Fibroblast of skin of back (primary cell): ENCODE measurements around the gene SLC66A1.

Experiments used
- DNase-seq: peaks from one replicate; pipeline ENCODE4 v3.0.0-alpha.2; 2013

The SLC66A1 gene

GRCh38 chr1:19343617-19344350 is 31.7 kb downstream of the SLC66A1 start:
- no peak for DNase-seq

DNA sequence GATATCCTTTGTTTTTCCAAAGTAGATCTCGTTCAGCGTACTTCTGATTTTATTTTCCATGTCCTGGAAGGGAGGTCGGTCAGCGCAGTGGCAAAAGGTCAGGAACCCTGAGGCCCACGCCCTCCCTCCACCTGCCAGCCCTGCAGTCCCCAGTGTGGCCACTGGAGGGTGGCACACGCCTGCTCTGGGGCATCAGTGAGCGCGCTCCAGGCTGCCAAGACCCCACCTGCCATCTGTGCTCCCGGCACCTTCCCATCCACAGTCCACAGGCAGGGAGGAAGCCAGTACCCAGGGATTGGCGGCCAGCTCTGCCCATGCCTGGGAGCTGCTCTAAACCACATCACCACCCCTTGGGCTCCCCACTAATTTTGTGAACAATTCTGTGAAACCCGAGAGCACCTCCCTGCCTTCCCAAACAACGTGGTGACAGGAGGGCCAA is 32.3 kb downstream of the SLC66A1 start:
- peak; percentile 28 for DNase-seq

- DNase-seq, result no peak
These were observed 32.7 kb downstream of the SLC66A1 start for GRCh38 chr1:19344831-19345230.

DNA sequence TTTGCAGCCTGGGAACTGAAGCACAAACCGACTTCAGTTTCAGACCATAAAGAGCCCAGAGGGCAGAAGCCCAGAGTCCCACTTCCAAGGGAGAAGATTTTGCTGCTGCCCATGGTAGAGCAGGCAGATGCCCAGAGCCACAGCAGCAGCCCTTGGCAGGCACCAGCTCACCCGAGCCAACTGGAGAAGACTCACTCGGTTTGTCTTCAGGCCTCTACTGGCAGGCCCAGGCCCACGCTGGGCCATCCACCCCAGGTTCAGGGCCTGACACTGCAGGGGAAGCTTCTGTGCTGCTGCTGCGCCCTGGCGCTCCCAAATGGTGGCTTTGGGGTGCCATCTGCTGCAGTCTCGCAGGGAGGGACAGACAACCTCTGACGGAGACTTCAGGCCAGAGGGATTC is 33.3 kb downstream of the SLC66A1 start:
- DNase-seq, result no peak

DNA sequence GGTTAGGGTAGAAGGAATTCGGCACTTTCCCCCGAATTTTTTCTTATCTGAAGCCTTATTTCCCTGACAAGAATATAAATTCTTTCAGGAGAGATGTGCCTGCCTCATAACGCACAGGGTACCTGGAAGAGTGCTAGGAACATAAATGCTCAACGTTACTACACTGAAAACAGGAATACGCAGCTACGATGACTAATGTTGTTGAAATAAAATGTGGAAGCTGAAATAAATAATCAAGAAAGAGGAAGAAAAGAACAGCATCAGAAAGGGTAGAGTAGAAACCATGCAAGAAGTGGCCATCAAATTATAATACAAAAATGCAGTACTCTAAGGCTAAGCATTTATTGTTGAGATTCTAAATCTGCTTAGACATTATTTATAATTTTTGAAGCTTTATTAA is 33.9 kb downstream of the SLC66A1 start:
- DNase-seq, result no peak

- no peak for DNase-seq
These were observed 35.5 kb downstream of the SLC66A1 start for GRCh38 chr1:19347533-19348172.

DNA sequence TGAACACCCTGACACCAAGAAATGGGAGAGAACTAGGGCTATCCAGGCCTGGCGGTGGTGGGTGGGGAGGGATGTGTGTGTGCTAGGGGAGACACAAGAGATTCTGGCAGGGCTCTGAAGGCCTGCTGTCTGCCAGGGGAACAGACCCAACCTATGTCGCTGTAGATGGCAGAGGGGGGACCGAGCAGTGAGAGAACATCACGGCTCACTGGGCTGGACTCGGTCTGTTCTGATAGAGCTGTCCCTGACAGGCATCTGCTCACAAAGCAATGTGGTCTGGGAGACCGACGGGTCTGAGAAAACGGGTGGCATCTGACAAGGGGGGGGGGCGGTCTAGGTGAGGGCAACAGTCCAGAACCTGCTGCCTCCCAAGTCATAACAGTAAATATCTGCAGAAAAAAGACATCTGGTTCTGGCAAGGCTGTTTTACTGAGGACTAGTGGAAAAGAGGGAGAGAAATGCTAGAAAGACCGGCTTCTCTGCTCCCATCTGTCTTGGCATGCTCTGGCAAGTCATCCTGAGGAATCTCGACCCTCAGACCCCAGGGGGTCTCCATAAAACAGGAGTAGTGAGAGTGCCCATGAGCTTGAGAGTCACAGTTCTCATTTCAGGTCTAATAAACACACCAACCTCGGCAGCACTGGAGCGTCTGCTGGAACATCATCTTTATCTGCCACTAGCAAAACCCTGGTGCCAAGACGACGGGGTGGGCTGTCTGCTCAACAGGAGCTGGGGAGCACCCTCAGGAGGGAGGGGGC is 36.5 kb downstream of the SLC66A1 start:
- DNase-seq, result no peak

- DNase-seq, result no peak
These were observed 37.9 kb downstream of the SLC66A1 start for GRCh38 chr1:19349999-19350398.

- DNase-seq, result no peak
These were observed 38.4 kb downstream of the SLC66A1 start for GRCh38 chr1:19350566-19350965.

- no peak for DNase-seq
These were observed 39.7 kb downstream of the SLC66A1 start for GRCh38 chr1:19351873-19352272.

- DNase-seq, result no peak
These were observed 40.7 kb downstream of the SLC66A1 start for GRCh38 chr1:19352839-19353238.

- DNase-seq, result no peak
These were observed 41.5 kb downstream of the SLC66A1 start for GRCh38 chr1:19353596-19353995.

DNA sequence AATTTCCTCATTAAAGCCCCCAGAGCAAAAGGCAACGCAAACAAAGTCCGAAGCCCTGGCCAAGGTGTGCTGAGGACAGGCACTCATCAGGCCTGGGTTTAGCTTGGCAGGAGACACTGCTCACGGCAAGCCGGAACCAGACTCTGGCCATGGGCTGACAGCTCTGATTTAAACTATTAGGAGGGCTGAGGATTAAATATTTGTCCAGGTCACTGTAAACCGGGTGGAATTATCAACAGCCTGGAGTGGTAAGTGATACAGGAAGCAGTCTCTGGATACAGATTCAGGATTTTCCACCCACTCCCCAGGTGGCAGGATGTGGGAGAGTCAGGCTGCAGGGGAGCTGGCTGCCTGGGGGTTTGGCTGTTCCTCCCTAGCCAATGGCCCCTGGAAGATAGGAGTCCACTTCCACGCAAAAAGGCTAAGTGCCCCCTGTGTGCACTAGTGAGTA is 42.4 kb downstream of the SLC66A1 start:
- DNase-seq, result no peak

DNA sequence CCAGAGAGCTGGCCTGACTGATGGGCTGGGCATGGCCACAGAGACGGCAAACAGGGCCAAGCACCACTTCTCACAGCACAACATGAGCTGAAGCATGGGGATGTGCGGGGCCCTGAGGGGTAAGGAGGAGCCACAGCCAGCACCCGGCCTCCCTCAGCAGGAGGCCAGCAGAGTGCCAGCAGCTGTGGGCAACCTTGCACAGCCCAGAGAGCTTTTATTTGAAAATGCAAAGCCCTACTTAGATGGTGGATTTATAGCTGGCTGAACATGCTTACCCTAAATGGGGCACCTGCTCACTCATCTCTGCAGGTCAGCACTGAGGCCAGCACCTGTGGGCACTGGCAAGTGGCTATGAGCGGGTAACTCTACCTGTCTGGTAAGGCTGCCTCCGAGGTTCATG is 44.1 kb downstream of the SLC66A1 start:
- DNase-seq, result no peak

GRCh38 chr1:19357299-19357986 is 45.3 kb downstream of the SLC66A1 start:
- DNase-seq, result no peak

DNA sequence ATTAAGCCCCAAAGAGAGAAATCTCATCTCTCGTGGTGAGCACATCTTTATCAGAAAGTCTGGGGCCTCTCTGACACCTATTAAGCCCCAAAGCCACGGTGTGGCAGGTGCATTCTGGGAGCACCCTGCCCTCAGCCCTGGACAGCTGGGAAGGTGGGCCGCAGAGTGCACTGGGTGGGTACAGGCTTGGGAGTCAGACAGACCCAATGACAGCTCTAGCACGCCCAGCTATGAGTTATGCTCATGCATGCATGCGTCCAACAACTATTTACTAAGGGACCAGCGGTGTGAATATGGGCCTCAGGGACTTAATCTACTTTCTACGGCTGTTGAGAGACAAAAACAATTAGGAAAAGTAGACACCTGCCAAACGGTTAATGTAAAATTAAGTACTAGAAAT is 46.6 kb downstream of the SLC66A1 start:
- DNase-seq, result no peak

DNA sequence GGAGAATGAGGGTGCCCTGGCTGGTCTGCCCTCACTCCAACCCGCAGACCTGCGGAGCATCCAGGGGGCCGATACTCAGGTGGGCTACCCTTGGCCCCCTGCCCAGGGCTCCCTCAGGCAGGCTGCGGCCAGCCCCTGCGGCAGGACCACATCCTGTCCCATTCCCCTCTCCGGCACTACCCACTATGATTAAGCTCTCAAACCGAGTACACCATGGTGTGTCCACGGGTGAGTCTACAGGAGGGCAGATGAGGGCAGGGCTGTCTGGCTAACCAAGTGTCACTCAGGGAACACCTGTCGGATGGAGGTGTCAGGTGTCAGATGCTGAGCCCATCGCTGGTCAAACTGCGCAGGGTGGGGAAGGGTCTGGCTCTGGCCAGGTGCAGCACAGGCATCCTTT is 47.2 kb downstream of the SLC66A1 start:
- DNase-seq, result no peak

DNA sequence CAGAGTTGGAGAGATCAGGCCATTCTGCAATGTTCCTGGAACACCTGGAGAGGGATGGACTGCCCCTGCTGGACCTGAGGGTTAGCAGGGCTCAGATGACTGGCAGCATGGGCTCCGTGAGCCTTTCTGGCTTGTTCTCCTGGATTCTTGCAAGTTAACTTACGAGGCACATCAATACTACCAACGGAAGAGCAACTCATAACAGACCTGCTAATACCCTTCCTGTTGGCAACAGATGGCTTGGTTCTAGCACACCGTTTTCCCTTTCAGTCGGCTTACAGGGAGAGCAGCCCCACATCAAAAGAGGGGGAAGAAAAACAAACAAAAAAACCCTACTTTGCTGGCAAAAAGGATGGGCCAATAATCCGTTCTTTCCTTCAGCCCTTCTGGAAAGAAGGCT is 47.9 kb downstream of the SLC66A1 start:
- no peak for DNase-seq

GRCh38 chr1:19360432-19360831 is 48.3 kb downstream of the SLC66A1 start:
- no peak for DNase-seq

DNA sequence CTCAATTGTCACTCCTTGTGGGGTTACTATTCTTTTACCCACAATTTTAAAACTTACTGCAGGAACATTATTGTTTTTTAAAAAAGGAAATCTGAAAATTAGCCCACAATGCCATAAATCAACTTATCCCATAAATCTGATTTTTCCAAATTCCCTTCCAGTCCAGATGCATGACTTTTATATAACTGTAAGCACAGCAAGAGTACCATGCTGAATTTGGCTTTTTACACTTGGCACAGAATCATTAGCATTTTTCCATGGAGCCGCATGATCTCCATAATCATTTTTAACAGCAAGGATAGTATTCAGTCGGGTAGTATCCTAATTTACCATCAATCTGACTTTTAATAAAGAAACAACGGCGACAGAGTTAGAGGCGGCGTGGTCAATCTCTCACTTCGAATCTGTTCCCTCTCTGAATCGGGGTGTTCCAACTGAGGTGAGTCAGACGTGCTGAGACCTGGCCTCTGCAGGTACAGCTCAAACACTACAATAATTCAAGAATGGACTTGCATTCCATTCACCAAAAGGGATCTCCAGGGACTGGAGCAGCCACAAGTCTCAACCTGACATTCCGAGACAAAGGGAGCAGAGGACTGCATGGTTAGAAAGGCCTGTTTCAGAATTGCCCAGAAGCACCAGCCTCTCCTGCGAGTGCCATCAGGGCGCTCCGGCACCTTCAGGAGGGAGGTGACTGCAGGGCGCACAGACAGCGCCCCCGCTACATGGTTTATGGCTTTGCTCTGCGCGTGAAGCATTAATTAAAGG is 48.9 kb downstream of the SLC66A1 start:
- DNase-seq, result no peak

DNA sequence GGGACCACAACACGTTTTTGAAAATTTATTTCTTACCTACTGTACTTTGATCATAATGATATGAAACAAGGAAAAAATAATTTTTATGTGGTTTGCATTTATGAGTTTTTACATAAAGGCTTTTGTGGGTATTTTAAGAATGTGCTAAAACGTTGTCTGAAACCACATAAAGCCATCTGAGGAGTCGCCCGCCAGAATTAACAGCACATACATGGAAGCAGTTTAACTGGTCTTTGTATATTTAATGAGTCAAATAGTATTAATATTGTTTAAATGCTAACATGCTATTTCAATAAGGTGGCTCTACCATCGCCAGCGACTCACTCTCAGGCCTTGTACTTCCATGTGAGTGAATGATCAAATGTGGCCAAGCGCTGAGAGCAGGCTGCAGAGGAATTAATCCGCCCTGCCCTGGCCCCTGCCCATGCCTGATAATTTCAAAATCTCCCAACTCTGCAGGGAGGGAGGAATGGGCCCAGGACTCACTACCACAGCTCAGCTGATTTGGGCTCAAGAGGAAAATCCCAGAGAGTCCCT is 49.6 kb downstream of the SLC66A1 start:
- peak; percentile 63 for DNase-seq
